K562 (cell line): ENCODE measurements around the gene ACBD5. TPM values are rescaled to one million over a fixed set of nuclear protein-coding genes. Genes with fewer than 3 reads are reported as not detected.

Source experiments
- ERF ChIP-seq: fragments of 450-650 bp; formaldehyde crosslinking; IDR thresholded peaks from 2 replicates; pipeline ENCODE4 v1.4.0; 2020; ENCODE audit warnings: mild to moderate bottlenecking, mixed read lengths
- KDM1A ChIP-seq, 2 experiments: fragments of 450-650 bp; IDR thresholded peaks; 2 replicates each; pipeline ENCODE4 v1.6.1; 2016; ENCODE audit warnings: mild to moderate bottlenecking in 2 of 2
- RBM15 ChIP-seq: fragments of 200-400 bp; formaldehyde crosslinking; IDR thresholded peaks from 2 replicates; pipeline ENCODE4 v1.6.1; 2018; ENCODE audit warnings: mild to moderate bottlenecking, low read length, moderate library complexity; ENCODE audit not compliant: insufficient read depth
- SP1 ChIP-seq: sonication (generic); formaldehyde crosslinking; IDR thresholded peaks from 2 replicates; pipeline ENCODE4 v1.8.1; 2022; ENCODE audit warnings: mild to moderate bottlenecking, missing genetic modification reagents
- SPI1 ChIP-seq: IDR thresholded peaks from 2 replicates; pipeline ENCODE4 v1.6.1; 2011; ENCODE audit warnings: low read depth, low read length, control low read depth, borderline replicate concordance
- ZNF3 ChIP-seq: fragments of 250-450 bp; sonication (Bioruptor Pico); IDR thresholded peaks from 2 replicates; pipeline ENCODE4 v1.5.0; 2021; ENCODE audit warnings: mild to moderate bottlenecking, moderate library complexity
- ZNF311 ChIP-seq: fragments of 250-450 bp; sonication (Bioruptor Pico); IDR thresholded peaks from 2 replicates; pipeline ENCODE4 v1.4.0; 2020; ENCODE audit warnings: mild to moderate bottlenecking, moderate library complexity
- ZSCAN29 ChIP-seq: fragments of 450-650 bp; IDR thresholded peaks from 2 replicates; pipeline ENCODE4 v1.6.1; 2017
- ZSCAN32 ChIP-seq: fragments of 450-650 bp; formaldehyde crosslinking; IDR thresholded peaks from 2 replicates; pipeline ENCODE4 v1.4.0; 2020; ENCODE audit warnings: mild to moderate bottlenecking, moderate library complexity
- polyA plus RNA-seq, 8 experiments: library from polyadenylated mRNA; depleted of rRNA in 4 of 8; stranded (reverse) in 5 of 8; unstranded in 3 of 8; fragments of >200 nt; fragmentation: Nextera tagmentation in 2 of 8; fragmentation: Illumina TruSeq in 1 of 8; extraction: Ambion mirVana in 2 of 8; extraction: Trizol in 1 of 8; gene quantifications; 2 replicates each; pipeline versions ENCODE4 v1.2.1 to v1.2.3, GENCODE V29; 2011 to 2014; ENCODE audit warnings: inconsistent platforms in 1 of 8, missing spikeins in 1 of 8
- total RNA-seq, 7 experiments: library from RNA; depleted of rRNA in 6 of 7; stranded (reverse); fragments of >200 nt in 6 of 7; fragmentation: Illumina TruSeq in 2 of 7; extraction: Trizol in 2 of 7; gene quantifications; 2 replicates each; pipeline versions ENCODE4 v1.2.1 to v1.2.3, GENCODE V29; 2011 to 2021; ENCODE audit warnings: low replicate concordance in 1 of 7
- TF ChIP-seq, protein P1 (sequence below): fragments of 200-600 bp; sonication (generic); IDR thresholded peaks from one replicate; pipeline ENCODE4 v1.6.1; 2012; ENCODE audit warnings: mild to moderate bottlenecking, low read depth, low read length, inconsistent platforms
- TF ChIP-seq, protein P2 (sequence below): fragments of 250-450 bp; sonication (Bioruptor Pico); IDR thresholded peaks from 2 replicates; pipeline ENCODE4 v1.9.0; 2021; ENCODE audit warnings: mild to moderate bottlenecking
- TF ChIP-seq, protein P3 (sequence below): IDR thresholded peaks from 2 replicates; pipeline ENCODE4 v1.6.1; 2012; ENCODE audit warnings: low read depth, low read length, improper control_type of control experiment, borderline replicate concordance
- TF ChIP-seq, protein P4 (sequence below): sonication (generic); formaldehyde crosslinking; IDR thresholded peaks from 2 replicates; pipeline ENCODE4 v1.8.1; 2022; ENCODE audit warnings: missing genetic modification reagents

ACBD5 gene
- total and polyA plus RNA-seq, 9 of the 15 experiments (the other 6 are each of a cell fraction or from before 2014, with no cell fraction given), result 1.5 to 10.3 (median 7.8) TPM

DNA sequence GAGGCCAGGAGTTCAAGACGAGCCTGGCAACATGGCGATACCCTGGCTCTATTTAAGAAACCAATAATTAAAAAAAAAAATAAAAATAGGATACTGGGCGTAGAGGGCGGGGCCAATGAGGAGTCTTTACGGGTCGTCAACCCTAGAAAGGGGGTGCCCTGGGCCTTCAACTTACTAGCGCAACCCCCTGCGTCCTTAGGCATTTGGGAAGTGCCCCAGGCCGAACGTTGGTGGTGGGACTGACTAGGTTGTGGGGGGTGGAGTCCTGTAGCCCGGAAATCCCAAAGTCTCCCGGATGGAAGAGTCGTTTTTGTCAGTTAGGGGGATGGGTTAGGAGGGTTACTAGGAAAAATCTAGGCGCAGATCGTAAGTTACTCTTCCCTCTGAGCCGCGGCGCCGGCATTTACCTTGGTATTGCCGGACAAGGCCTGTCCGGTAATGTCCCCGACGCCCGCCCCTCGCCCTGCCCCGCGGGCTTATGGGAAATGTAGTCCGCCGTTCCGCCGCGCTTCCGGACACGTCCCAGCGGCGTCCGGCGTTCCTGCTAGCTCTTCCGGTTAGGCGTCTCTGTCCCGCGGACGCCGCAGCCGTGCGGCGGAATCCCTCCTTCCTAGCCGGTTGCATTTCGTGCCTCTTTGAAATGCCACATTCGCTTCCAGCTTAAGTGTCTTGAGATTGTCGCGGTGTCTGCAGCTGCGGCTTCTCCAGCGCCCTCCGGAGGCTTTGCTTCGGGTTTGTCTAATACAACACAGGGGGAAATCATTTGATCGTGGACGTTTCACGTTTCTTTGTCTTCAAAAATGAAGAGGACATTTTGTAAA is 1.3 kb upstream of the ACBD5 start (continued):
- TF ChIP-seq, protein P1, sequence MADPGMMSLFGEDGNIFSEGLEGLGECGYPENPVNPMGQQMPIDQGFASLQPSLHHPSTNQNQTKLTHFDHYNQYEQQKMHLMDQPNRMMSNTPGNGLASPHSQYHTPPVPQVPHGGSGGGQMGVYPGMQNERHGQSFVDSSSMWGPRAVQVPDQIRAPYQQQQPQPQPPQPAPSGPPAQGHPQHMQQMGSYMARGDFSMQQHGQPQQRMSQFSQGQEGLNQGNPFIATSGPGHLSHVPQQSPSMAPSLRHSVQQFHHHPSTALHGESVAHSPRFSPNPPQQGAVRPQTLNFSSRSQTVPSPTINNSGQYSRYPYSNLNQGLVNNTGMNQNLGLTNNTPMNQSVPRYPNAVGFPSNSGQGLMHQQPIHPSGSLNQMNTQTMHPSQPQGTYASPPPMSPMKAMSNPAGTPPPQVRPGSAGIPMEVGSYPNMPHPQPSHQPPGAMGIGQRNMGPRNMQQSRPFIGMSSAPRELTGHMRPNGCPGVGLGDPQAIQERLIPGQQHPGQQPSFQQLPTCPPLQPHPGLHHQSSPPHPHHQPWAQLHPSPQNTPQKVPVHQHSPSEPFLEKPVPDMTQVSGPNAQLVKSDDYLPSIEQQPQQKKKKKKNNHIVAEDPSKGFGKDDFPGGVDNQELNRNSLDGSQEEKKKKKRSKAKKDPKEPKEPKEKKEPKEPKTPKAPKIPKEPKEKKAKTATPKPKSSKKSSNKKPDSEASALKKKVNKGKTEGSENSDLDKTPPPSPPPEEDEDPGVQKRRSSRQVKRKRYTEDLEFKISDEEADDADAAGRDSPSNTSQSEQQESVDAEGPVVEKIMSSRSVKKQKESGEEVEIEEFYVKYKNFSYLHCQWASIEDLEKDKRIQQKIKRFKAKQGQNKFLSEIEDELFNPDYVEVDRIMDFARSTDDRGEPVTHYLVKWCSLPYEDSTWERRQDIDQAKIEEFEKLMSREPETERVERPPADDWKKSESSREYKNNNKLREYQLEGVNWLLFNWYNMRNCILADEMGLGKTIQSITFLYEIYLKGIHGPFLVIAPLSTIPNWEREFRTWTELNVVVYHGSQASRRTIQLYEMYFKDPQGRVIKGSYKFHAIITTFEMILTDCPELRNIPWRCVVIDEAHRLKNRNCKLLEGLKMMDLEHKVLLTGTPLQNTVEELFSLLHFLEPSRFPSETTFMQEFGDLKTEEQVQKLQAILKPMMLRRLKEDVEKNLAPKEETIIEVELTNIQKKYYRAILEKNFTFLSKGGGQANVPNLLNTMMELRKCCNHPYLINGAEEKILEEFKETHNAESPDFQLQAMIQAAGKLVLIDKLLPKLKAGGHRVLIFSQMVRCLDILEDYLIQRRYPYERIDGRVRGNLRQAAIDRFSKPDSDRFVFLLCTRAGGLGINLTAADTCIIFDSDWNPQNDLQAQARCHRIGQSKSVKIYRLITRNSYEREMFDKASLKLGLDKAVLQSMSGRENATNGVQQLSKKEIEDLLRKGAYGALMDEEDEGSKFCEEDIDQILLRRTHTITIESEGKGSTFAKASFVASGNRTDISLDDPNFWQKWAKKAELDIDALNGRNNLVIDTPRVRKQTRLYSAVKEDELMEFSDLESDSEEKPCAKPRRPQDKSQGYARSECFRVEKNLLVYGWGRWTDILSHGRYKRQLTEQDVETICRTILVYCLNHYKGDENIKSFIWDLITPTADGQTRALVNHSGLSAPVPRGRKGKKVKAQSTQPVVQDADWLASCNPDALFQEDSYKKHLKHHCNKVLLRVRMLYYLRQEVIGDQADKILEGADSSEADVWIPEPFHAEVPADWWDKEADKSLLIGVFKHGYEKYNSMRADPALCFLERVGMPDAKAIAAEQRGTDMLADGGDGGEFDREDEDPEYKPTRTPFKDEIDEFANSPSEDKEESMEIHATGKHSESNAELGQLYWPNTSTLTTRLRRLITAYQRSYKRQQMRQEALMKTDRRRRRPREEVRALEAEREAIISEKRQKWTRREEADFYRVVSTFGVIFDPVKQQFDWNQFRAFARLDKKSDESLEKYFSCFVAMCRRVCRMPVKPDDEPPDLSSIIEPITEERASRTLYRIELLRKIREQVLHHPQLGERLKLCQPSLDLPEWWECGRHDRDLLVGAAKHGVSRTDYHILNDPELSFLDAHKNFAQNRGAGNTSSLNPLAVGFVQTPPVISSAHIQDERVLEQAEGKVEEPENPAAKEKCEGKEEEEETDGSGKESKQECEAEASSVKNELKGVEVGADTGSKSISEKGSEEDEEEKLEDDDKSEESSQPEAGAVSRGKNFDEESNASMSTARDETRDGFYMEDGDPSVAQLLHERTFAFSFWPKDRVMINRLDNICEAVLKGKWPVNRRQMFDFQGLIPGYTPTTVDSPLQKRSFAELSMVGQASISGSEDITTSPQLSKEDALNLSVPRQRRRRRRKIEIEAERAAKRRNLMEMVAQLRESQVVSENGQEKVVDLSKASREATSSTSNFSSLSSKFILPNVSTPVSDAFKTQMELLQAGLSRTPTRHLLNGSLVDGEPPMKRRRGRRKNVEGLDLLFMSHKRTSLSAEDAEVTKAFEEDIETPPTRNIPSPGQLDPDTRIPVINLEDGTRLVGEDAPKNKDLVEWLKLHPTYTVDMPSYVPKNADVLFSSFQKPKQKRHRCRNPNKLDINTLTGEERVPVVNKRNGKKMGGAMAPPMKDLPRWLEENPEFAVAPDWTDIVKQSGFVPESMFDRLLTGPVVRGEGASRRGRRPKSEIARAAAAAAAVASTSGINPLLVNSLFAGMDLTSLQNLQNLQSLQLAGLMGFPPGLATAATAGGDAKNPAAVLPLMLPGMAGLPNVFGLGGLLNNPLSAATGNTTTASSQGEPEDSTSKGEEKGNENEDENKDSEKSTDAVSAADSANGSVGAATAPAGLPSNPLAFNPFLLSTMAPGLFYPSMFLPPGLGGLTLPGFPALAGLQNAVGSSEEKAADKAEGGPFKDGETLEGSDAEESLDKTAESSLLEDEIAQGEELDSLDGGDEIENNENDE, result no peak
- TF ChIP-seq ZNF3 (CRISPR knock-in tag) (no peak), ERF (no peak), ZNF311 (CRISPR knock-in tag) (peak; percentile 85; the same call in 1 of the 2 replicates), KDM1A (IDR thresholded peaks at IDR 0.05) (no peak), ZSCAN29 (no peak), ZSCAN32 (CRISPR knock-in tag) (no peak), RBM15 (no peak), SP1 (peak; percentile 61; the same call in 1 of the 2 replicates), SPI1 (peak; percentile 36; the same call in 1 of the 2 replicates)
- TF ChIP-seq, protein P2, sequence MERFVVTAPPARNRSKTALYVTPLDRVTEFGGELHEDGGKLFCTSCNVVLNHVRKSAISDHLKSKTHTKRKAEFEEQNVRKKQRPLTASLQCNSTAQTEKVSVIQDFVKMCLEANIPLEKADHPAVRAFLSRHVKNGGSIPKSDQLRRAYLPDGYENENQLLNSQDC, result no peak; the same call in 1 of the 2 replicates
- TF ChIP-seq, protein P3, sequence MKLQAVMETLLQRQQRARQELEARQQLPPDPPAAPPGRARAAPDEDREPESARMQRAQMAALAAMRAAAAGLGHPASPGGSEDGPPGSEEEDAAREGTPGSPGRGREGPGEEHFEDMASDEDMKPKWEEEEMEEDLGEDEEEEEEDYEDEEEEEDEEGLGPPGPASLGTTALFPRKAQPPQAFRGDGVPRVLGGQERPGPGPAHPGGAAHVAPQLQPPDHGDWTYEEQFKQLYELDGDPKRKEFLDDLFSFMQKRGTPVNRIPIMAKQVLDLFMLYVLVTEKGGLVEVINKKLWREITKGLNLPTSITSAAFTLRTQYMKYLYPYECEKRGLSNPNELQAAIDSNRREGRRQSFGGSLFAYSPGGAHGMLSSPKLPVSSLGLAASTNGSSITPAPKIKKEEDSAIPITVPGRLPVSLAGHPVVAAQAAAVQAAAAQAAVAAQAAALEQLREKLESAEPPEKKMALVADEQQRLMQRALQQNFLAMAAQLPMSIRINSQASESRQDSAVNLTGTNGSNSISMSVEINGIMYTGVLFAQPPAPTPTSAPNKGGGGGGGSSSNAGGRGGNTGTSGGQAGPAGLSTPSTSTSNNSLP, result no peak
- TF ChIP-seq, protein P4, sequence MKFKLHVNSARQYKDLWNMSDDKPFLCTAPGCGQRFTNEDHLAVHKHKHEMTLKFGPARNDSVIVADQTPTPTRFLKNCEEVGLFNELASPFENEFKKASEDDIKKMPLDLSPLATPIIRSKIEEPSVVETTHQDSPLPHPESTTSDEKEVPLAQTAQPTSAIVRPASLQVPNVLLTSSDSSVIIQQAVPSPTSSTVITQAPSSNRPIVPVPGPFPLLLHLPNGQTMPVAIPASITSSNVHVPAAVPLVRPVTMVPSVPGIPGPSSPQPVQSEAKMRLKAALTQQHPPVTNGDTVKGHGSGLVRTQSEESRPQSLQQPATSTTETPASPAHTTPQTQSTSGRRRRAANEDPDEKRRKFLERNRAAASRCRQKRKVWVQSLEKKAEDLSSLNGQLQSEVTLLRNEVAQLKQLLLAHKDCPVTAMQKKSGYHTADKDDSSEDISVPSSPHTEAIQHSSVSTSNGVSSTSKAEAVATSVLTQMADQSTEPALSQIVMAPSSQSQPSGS (CRISPR knock-in tag), result no peak
